ENCODE measurements around the gene SEL1L3.

The SEL1L3 gene

GRCh38 chr4:25704516-25704915 lies 158.3 kb downstream of the SEL1L3 start:
- DNase-seq (ENCODE audit: low read depth): no peak
- H3K4me3 ChIP-seq (ENCODE audit: low read length): no peak overlapping the region
- TF ChIP-seq, protein P1, sequence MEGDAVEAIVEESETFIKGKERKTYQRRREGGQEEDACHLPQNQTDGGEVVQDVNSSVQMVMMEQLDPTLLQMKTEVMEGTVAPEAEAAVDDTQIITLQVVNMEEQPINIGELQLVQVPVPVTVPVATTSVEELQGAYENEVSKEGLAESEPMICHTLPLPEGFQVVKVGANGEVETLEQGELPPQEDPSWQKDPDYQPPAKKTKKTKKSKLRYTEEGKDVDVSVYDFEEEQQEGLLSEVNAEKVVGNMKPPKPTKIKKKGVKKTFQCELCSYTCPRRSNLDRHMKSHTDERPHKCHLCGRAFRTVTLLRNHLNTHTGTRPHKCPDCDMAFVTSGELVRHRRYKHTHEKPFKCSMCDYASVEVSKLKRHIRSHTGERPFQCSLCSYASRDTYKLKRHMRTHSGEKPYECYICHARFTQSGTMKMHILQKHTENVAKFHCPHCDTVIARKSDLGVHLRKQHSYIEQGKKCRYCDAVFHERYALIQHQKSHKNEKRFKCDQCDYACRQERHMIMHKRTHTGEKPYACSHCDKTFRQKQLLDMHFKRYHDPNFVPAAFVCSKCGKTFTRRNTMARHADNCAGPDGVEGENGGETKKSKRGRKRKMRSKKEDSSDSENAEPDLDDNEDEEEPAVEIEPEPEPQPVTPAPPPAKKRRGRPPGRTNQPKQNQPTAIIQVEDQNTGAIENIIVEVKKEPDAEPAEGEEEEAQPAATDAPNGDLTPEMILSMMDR (conservative IDR thresholded peaks at IDR 0.05; ENCODE audit: low read depth, low read length): no peak

DNA sequence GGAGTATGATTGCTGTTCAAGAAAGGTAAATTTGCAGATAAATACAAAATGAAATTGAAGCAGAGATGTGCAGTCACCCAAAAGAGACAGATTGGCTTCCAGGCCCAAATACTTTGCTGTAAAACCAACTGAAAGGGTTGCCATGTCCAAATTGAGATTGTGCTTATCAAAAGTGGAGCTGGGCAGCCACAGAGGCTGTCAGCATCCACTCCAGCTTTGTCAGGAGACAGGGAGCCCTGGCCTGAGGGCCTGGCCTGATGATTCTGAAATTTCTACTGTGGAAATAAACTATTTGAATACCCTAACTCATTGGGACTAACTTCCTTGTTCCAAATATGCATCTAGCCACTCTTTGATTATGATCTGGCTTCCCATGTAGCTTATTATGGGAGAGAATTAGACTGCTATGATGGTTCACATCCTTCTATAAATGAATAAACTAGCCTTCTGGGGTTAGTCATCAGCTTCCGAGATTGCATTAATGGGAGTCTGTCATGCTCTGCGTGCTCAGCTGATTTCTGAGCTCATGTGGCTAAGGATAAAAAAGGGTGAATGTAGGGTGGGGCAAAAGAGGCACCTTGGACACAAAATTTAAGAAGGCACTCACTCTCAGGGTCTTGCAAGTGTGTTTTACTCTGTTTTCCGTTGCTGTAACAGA lies 158.9 kb downstream of the SEL1L3 start:
- no peak overlapping the region for H3K4me3 ChIP-seq (ENCODE audit: low read length)
- TF ChIP-seq, protein P1 (conservative IDR thresholded peaks at IDR 0.05; ENCODE audit: low read depth, low read length): no peak
- DNase-seq (ENCODE audit: low read depth): no peak

- TF ChIP-seq, protein P1 (conservative IDR thresholded peaks at IDR 0.05; ENCODE audit: low read depth, low read length): peak; percentile 19
- H3K4me3 ChIP-seq (ENCODE audit: low read length): no peak overlapping the region
- peak; percentile 55 for DNase-seq (ENCODE audit: low read depth)
Measured at GRCh38 chr4:25702848-25703247, 159.9 kb downstream of the SEL1L3 start.

- H3K4me3 ChIP-seq (ENCODE audit: low read length): no peak overlapping the region
- TF ChIP-seq, protein P1 (conservative IDR thresholded peaks at IDR 0.05; ENCODE audit: low read depth, low read length): no peak
- no peak for DNase-seq (ENCODE audit: low read depth)
Measured at GRCh38 chr4:25700661-25701060, 162.1 kb downstream of the SEL1L3 start.

DNA sequence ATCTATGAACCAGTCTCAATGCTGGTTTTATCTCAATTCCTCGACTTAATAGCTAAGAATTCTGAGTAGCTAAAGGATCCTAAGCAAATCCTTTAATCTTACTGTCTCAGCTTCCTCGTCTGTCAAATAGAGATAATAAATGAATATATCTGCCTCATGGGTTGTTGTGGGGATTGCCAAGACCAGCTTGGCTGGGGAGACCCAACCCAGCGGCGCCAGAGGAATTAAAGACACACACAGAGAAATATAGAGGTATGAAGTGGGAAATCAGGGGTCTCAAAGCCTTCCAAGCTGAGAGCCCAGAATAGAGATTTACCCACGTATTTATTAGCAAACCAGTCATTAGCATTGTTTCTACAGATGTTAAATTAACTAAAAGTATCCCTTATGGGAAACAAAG lies 165.3 kb downstream of the SEL1L3 start:
- TF ChIP-seq, protein P1 (conservative IDR thresholded peaks at IDR 0.05; ENCODE audit: low read depth, low read length): no peak
- DNase-seq (ENCODE audit: low read depth): no peak
- H3K4me3 ChIP-seq (ENCODE audit: low read length): no peak overlapping the region
